Stimulated activated CD4-positive, alpha-beta T cell treated with anti-CD3 and anti-CD28 coated beads, Interleukin-2, amount 100 ng/mL, for 48 hours (primary cell): ENCODE measurements around the gene DENND5B.
"Not testable (repeated sequence)": the region's sequence is repeated elsewhere in the genome, so short reads cannot be mapped to it uniquely, and the experiment has no call there.

Source experiments
- DNase-seq, 2 donors: peaks; one replicate each; pipeline ENCODE4 v3.0.0-alpha.2; 2020

The DENND5B gene

GRCh38 chr12:31590642-31591379 is at the start of gene DENND5B:
DENND5B (minus strand) TSS chr12:31591136; CDS start chr12:31590832, 304 bp downstream.
- DNase-seq: peak; percentile 10 to 19

GRCh38 chr12:31634620-31635019 is 43.7 kb upstream of the DENND5B start:
- DNase-seq: no peak

- DNase-seq: no peak
Measured at GRCh38 chr12:31633464-31633863, 42.5 kb upstream of the DENND5B start.

GRCh38 chr12:31631809-31632208 is 40.9 kb upstream of the DENND5B start:
- no peak for DNase-seq

- DNase-seq: no peak
Measured at GRCh38 chr12:31631023-31631724, 40.2 kb upstream of the DENND5B start.

- DNase-seq: no peak
Measured at GRCh38 chr12:31629756-31630732, 39.1 kb upstream of the DENND5B start.

- DNase-seq: no peak
Measured at GRCh38 chr12:31627456-31628054, 36.6 kb upstream of the DENND5B start.

- DNase-seq: no peak
Measured at GRCh38 chr12:31626270-31626995, 35.5 kb upstream of the DENND5B start.

- DNase-seq: no peak
Measured at GRCh38 chr12:31622038-31622437, 31.1 kb upstream of the DENND5B start.

- DNase-seq: no peak
Measured at GRCh38 chr12:31620311-31620710, 29.4 kb upstream of the DENND5B start.

- DNase-seq: no peak
Measured at GRCh38 chr12:31618228-31619025, 27.5 kb upstream of the DENND5B start.

GRCh38 chr12:31612819-31613218 is 21.9 kb upstream of the DENND5B start:
- DNase-seq: no peak

GRCh38 chr12:31608299-31608698 is 17.4 kb upstream of the DENND5B start:
- DNase-seq: not testable (repeated sequence)

- no peak for DNase-seq
Measured at GRCh38 chr12:31605531-31605930, 14.6 kb upstream of the DENND5B start.

- no peak for DNase-seq
Measured at GRCh38 chr12:31603546-31604009, 12.6 kb upstream of the DENND5B start.

GRCh38 chr12:31600750-31601149 is 9.8 kb upstream of the DENND5B start:
- DNase-seq: no peak

- no peak for DNase-seq
Measured at GRCh38 chr12:31600252-31600651, 9.3 kb upstream of the DENND5B start.

GRCh38 chr12:31599053-31599452 is 8.1 kb upstream of the DENND5B start:
- no peak for DNase-seq

- no peak for DNase-seq
Measured at GRCh38 chr12:31597066-31597465, 6.1 kb upstream of the DENND5B start.

- DNase-seq: no peak
Measured at GRCh38 chr12:31594681-31595080, 3.7 kb upstream of the DENND5B start.

GRCh38 chr12:31591380-31591901 is 505 bp upstream of the DENND5B start:
- DNase-seq: peak; percentile 0 to 1
